Erythroblast (primary cell): ENCODE data around the gene EEFSEC.

Experiments used
- GATA1 ChIP-seq: IDR thresholded peaks from 2 replicates; pipeline ENCODE4 v1.6.1; 2011; ENCODE audit warnings: low read depth, mild to moderate bottlenecking, control low read depth, low read length, moderate library complexity
- POLR2A ChIP-seq: IDR thresholded peaks from 2 replicates; pipeline ENCODE4 v1.6.1; 2011; ENCODE audit warnings: mild to moderate bottlenecking, low read length

- TF ChIP-seq POLR2A, result no peak
- no peak for TF ChIP-seq GATA1
Observed at GRCh38 chr3:128215800-128216495, 62.7 kb downstream of the EEFSEC start.
